ENCODE data around the gene HINT3. TPM values are rescaled to one million over a fixed set of nuclear protein-coding genes. Genes with fewer than 3 reads are reported as not detected.

Gene HINT3
- total RNA-seq, 1 donor from 2014 or later, result 32.9 TPM

DNA sequence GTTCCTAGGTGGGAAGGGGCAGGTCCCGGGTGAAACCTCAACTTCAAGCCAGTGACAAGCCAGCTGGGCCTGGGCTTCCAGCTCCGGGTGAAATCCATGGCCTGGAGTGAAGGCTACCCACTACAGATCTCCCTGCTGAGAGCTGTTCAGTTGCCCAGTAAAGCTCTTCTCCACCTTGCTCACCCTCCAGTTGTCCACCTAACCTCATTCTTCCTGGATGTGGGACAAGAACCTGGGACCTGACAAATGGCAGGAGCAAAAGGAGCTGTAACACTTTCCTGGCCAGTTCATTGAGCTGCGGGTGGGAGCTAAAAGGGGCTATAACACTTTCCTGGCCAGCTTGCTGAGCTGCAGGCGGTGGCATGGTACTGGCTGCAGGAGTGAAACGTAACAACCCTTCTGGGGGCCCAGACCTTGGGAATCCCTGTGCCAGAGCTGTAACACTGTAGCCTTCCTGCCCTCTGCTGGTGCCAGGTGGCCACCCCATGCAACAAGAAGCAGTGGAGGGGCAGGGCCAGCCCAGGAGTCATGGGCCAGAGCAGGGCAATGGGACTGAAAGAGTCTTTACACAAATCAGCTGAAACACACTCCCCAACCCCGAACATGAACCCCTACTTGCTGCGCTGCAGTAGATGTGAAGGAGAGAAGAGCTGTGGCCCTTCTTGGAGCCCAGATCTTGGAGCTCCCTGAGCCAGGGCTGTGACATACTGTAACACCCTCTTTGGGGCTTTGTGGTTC lies 3.6 kb upstream of the HINT3 start:
- no peak for DNase-seq
- Histone ChIP-seq H3K9me3 (replicated peaks) (no peaks in the 10 kb centered on the region), H3K4me3 (no peak overlapping the region), H3K36me3 (no peaks in the 10 kb centered on the region), H3K4me1 (peaks cover 18% of the 10 kb centered on the region), H3K27me3 (ENCODE audit: low read depth) (no peaks in the 10 kb centered on the region), H3K27ac (replicated peaks) (no peak overlapping the region)
- intact Hi-C loops (cut with micrococcal nuclease), result no loop called here
- TF ChIP-seq, protein P1, sequence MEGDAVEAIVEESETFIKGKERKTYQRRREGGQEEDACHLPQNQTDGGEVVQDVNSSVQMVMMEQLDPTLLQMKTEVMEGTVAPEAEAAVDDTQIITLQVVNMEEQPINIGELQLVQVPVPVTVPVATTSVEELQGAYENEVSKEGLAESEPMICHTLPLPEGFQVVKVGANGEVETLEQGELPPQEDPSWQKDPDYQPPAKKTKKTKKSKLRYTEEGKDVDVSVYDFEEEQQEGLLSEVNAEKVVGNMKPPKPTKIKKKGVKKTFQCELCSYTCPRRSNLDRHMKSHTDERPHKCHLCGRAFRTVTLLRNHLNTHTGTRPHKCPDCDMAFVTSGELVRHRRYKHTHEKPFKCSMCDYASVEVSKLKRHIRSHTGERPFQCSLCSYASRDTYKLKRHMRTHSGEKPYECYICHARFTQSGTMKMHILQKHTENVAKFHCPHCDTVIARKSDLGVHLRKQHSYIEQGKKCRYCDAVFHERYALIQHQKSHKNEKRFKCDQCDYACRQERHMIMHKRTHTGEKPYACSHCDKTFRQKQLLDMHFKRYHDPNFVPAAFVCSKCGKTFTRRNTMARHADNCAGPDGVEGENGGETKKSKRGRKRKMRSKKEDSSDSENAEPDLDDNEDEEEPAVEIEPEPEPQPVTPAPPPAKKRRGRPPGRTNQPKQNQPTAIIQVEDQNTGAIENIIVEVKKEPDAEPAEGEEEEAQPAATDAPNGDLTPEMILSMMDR (IDR thresholded peaks at IDR 0.05; ENCODE audit: borderline replicate concordance), result no peak

DNA sequence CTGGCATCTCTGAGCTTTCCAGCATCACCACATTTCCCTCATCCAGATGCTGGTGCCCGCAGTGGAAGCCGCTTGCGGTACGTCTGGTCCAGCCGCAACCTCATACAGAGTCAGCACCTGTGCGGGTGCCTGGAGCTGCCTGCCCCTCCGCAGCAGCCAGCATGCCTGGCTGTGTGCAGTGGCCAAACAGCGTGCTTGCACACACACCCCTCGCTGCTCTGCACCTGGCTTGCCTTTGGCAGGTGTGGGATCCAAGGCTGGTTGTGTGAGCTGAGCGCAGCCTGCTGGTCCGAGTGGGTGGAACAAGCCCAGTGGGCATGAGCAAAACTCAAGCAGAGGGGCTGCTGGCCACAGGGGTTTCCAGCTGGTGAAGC lies 3.1 kb upstream of the HINT3 start:
- no peaks in the 10 kb centered on the region for H3K9me3 ChIP-seq (replicated peaks)
- intact Hi-C loops (cut with micrococcal nuclease), result no loop called here

DNA sequence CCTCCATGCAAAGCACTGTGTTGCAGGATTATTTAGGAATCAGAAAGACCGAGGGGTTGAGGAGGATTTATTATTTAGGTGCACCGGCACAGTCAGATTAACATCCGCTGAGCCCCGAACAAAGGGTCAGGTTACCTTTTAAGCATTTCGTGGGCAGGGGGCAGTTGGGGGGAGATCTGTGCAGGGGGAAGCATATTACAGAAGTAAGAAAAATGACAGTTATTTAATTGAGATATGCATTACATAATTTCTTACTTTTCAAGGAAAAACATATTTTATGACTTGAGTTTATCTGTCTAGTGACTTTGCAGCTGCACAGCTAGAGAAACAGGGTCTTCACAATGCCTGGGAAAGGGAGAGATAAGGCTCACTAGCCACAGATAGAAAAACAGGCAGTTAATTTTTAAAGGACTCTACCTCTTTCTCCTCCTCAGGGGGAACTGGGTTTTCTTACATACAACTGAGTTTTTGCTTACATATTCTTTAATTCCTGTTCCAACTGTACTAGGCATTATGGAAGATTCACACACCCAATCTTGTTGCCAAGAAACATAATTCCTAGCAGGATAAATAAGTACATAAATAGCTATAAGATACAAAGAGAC lies 1.7 kb upstream of the HINT3 start:
- Histone ChIP-seq H3K27ac (replicated peaks) (no peak overlapping the region), H3K9me3 (replicated peaks) (no peaks in the 10 kb centered on the region), H3K27me3 (ENCODE audit: low read depth) (no peaks in the 10 kb centered on the region), H3K4me1 (peaks cover 37% of the 10 kb centered on the region), H3K4me3 (no peak overlapping the region), H3K36me3 (no peaks in the 10 kb centered on the region)
- no peak for DNase-seq
- TF ChIP-seq, protein P1 (IDR thresholded peaks at IDR 0.05; ENCODE audit: borderline replicate concordance), result no peak
- intact Hi-C loops (cut with micrococcal nuclease), result loop anchor here (5.0 kb wide), 1 partner anchor 48 kb away; no protein-coding TSS in a partner anchor

More for the DNA sequence above, 3.1 kb upstream of the HINT3 start:
- H3K4me3 ChIP-seq, result no peak overlapping the region
- no peak overlapping the region for H3K27ac ChIP-seq (replicated peaks)
- no peaks in the 10 kb centered on the region for H3K27me3 ChIP-seq (ENCODE audit: low read depth)
- no peaks in the 10 kb centered on the region for H3K36me3 ChIP-seq
- DNase-seq, result no peak
- TF ChIP-seq, protein P1 (IDR thresholded peaks at IDR 0.05; ENCODE audit: borderline replicate concordance), result no peak
- peaks cover 24% of the 10 kb centered on the region for H3K4me1 ChIP-seq

GRCh38 chr6:125955973-125956372 lies 597 bp upstream of the HINT3 start:
- H3K4me1 ChIP-seq, result peaks cover 38% of the 10 kb centered on the region
- no peak for DNase-seq
- peak overlapping the region; percentile 99 for H3K4me3 ChIP-seq
- intact Hi-C loops (cut with micrococcal nuclease), result loop anchor here (5.0 kb wide), 1 partner anchor 49 kb away; no protein-coding TSS in a partner anchor
- peak overlapping the region; percentile 96 for H3K27ac ChIP-seq (replicated peaks)
- TF ChIP-seq, protein P1 (IDR thresholded peaks at IDR 0.05; ENCODE audit: borderline replicate concordance), result no peak
- H3K27me3 ChIP-seq (ENCODE audit: low read depth), result no peaks in the 10 kb centered on the region
- no peaks in the 10 kb centered on the region for H3K9me3 ChIP-seq (replicated peaks)
- no peaks in the 10 kb centered on the region for H3K36me3 ChIP-seq

DNA sequence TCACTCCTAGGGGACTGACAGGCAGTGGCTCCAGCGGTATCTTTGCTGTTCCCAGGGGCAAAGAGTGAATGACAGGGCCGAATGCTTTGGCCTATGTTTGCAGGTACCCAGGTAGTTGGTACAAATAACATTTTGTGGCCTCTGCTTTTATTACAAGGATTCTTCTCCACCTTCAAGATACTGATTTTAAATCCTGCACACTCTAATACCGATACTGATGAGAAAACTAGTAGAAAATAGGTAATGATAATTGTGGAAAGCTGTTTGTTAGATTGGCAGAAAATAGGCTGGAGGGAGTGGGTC lies 772 bp downstream of the HINT3 start:
- TF ChIP-seq, protein P1 (IDR thresholded peaks at IDR 0.05; ENCODE audit: borderline replicate concordance), result no peak
- H3K4me3 ChIP-seq, result peak overlapping the region; percentile 99
- no peak for DNase-seq
- no peaks in the 10 kb centered on the region for H3K27me3 ChIP-seq (ENCODE audit: low read depth)
- H3K9me3 ChIP-seq (replicated peaks), result no peaks in the 10 kb centered on the region
- H3K27ac ChIP-seq (replicated peaks), result peak overlapping the region; percentile 96
- intact Hi-C loops (cut with micrococcal nuclease), result loop anchor here (5.0 kb wide), 1 partner anchor 50 kb away; no protein-coding TSS in a partner anchor
- H3K36me3 ChIP-seq, result no peaks in the 10 kb centered on the region
- H3K4me1 ChIP-seq, result peaks cover 40% of the 10 kb centered on the region
